Left renal pelvis (tissue), 4 donors: Measurements from ENCODE around the gene SRL. TPM values are rescaled to one million over a fixed set of nuclear protein-coding genes. Genes with fewer than 3 reads are reported as not detected.

Source experiments
- DNase-seq, 4 donors: peaks; one replicate each; pipeline ENCODE4 v3.0.0-alpha.2; 2013; ENCODE audit warnings: low read depth in 4 of 4, low spot score in 3 of 4
- polyA plus RNA-seq, 4 donors: library from polyadenylated mRNA; unstranded; fragments of 120-200 nt; gene quantifications; one replicate each; pipeline ENCODE4 v1.2.1, GENCODE V29; 2013; ENCODE audit not compliant: insufficient read length in 4 of 4

The SRL gene
- polyA plus RNA-seq: 1 to 10 TPM in 3 of 4 donors, under 1 TPM in 1; 0.90 to 2.9 (median 1.5) TPM

DNA sequence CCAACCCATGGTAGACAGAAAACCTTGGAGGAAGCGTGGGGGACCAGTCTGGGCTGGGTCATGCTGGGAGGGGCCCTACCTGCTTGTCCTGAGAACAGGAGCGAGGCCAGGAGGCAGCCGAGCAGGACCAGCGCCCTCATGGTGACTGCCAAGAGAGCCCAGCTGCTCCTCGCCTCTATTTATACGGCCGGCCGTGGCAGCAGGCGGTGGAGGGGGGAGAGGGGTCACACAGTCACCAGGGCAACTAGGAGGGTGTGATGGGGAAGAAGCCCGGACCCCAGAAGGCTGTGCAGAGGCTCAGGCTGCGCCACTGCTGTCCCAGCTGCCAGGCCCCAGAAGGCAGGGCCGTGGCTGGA, at the start of gene SRL:
TSS of gene SRL (minus strand) at position 153 of the 356 bp plus-strand sequence. CDS start at position 140, 13 bp downstream.
- no peak for DNase-seq

DNA sequence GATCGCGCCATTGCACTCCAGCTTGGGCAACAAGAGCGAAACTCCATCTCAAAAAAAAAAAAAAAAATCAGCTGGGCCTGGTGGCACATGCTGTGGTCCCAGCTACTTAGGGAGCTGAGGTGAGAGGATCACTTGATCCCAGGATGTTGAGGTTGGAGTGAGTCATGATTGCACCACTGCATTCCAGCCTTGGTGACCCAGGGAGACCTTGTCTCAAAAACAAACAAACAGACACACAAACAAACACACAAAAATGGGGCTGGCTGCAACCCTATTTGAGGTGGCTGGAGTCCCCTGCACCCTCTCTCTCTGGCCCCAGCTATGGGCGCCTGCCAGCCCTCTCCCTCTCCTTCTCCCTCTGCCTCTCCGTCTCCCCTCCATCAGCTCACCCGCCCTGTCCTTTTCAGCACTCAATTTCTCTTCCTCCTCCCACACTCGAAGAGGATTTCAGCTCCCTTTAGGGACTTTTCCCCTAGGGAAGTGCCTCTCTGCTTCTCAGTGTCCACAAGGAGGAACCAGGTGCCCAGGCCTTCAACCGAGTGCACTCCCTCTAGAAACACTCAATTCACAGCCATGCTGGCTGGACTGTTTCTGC, 48.5 kb upstream of the SRL start:
- no peak for DNase-seq

DNA sequence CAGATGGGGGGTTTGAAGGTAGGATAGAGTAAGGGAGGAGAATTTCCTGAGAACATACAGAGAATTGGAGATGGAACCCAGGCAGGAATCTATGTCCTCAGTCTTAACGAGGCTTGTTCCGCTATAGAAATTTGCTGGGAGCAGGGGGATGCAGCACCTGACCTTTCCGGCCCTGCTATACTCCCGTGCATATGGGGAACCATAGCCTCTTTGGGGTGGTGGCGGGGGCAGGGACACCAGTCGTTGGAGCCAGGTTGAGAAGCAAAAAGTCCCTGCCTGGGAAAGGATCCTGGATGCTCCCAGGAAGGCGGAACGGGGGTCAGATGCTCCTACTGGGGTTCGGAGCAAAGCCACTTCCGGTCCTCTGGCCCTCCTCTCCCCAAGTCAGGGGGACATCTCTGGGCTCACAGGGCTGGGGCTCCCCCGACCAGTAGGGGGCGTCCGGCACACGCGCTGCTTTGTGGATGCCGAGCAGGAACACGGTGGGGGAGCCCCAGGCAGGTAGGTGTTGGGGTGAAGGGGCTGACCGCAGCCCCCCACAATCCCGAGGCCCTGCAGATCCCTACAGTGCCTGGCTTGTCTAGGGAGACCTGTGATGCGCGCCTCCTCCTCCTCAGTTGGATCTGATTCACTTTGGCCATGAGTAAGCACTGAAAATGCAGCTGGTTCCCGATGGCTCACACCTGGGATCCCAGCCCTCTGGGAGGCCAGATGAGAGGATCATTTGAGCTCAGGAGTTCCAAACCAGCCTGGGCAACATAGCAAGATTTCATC, 46.5 kb upstream of the SRL start:
- DNase-seq: no peak

DNA sequence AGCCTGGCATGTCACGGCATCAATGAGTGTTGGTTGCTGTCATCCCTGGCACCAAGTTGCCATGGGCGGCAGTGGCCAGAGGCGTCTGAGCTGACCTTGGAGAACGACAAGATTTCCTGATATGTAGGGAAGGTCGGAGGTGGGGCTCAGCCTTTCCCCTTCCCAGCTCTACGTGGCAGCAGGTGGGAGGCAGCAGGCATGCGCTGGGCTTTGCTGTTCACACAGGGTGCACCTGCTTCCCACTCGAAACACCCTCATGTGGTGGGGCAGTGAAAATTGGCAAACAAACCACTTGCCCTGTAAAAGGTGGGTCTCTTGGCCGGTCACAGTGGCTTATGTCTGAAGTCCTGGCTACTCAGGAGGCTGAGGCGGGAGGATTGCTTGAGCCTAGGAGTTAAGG, 43.3 kb upstream of the SRL start:
- no peak for DNase-seq

DNA sequence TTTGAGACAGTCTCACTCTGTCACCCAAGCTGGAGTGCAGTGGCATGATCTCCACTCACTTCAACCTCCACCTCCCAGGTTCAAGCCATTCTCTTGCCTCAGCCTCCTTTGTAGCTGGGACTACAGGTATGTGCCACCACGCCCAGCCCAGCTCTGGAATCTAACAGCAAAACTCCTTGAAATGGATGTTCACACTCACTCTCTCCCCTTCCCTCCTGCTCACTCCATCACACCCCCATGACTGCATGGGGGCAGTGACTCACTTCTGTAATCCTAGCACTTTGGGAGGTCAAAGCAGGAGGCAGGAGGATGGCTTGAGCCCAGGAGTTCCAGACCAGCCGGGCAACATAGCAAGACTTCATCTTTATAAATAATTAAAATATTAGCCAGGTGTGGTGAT, 42.1 kb upstream of the SRL start:
- DNase-seq: no peak

DNA sequence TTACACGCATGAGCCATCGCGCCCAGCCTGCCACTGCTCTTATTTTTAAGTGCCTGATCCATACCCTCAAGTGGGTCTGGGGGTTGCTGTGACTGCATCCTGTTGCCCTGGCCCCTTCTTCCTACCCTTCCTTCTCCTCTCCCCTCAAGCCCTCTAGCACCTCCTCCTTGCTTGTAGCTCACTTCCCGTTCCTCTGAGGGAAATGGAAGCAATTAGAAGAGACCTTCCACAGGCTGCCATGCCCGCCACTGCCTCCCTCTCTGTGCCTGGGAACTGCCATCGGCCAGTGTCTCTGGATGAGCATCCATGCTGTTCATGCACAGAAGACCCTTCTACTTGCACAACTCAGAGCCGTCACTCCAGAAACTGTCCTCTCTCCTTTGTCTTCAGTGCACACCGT, 41.6 kb upstream of the SRL start:
- no peak for DNase-seq

DNA sequence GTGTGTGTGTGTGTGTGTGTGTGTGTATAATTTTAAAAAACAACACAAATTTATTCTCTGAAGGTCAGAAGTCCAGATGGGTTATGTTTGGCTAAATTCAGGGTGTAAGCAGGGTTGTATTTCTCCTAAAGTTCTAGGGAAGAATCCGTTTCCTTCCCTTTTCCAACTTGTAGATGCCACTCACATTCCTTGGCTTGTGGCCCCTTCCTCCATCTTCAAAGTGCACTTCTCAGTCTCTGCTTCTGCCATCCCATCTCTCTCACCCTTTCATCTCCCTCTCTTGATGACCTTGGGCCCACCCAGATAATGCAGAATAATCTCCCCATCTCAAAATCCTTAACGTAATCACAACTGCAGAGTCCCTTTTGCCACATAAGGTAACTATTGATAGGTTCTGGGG, 38.7 kb upstream of the SRL start:
- DNase-seq: no peak

DNA sequence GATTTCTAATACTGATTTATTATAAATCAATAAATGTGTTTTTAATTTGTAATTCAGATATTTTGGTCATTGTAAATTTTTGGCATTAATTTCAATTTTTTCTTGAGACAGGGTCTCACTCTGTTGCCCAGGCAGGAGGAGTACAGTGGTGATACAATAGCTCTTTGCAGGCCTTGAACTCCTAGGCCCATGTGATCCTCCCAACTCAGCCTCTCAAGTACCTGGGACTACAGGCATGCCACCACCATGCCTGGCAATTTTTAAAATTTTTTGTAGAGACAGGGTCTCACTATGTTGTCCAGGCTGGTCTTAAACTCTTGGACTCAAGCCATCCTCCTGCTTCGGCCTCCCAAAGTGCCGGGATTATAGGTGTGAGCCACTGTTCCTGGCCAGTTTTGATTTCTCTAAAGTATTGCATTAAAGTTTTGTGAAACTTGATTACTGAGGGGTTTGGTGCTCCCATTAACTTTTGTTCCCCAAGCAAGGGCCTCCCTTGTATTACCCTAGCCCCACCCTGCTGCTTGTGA, 36.2 kb upstream of the SRL start:
- no peak for DNase-seq

DNA sequence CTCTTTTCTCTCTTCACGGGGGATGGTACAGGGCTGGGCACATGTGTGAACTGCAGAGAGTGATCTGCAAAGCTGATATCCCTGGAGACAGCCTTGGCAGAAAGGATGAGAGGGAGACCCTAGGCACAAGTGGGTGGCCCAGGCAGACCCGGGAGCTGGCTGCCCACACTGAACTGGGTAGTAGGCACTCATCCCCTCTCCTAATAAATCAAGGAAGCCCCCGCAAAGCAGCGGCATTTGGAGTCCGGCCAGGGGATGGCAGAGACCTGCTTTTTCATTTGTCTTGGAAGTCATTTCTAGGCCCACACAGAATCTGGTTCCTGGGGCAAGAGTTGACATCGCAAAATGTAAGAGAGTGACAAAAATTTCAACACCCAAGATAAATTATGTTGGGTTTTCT, 34.0 kb upstream of the SRL start:
- DNase-seq: no peak

DNA sequence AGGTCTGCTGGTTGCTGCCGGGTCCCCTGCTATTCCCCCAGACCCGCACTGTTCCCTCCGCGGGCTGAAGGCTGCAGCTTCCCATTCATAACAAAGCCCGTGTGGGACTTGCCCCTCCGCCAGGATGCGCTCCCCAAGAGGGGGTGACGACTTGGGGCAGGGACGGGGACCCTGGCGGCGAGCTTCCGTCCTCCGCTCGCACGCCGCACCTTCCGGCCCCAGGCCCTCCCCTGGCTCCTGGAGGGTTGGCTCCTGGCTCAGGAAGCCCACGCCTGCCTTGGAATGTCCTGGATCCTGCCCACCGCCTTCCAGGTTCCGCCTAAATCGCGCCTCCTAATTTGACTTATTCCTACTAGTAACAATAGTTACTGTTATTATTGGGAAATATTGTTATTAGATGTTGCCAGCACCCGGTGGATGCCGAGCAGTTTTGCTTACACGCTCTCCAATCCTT, 32.0 kb upstream of the SRL start:
- DNase-seq: no peak

DNA sequence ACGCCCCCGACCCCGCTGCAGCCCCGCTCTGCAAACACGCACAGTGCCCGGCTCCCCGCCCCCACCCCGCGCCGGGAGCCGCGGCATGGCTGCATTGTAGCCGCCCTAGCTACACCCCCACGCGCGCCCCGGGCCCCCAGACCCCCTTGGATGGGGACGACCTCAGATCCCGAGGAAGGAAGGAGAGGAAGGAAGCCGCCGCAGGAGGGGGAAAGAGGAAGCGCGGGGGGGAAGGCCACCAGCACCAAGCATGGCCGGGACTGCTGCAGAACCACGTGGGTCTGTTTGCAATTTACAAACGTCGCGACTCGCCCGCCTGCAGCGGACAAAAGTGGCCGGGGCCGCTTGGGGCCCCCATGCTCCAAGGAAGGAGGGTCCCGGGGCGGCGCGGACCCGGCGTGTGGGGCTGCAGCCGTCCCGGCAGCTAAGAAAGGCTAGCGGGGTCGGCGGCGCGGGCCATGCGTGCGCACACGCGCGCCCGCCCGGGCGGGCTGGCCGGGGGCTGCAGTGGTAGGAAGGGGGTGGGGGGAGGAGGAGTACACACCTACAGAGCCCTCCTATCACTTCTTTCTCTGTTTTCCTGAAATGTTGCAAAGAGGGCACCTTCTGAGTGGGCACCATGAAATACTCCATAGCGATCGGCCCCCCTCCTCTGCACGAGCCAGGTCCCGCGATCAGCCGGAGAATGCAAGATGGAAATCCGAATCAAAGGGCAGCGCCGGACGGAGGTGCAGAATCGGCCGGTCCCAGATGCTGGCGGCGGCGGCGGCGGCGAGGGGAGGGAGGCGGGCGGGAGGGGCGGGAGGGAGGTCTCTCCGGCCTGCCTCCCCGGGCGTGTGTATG, 30.5 kb upstream of the SRL start:
- DNase-seq: no peak

DNA sequence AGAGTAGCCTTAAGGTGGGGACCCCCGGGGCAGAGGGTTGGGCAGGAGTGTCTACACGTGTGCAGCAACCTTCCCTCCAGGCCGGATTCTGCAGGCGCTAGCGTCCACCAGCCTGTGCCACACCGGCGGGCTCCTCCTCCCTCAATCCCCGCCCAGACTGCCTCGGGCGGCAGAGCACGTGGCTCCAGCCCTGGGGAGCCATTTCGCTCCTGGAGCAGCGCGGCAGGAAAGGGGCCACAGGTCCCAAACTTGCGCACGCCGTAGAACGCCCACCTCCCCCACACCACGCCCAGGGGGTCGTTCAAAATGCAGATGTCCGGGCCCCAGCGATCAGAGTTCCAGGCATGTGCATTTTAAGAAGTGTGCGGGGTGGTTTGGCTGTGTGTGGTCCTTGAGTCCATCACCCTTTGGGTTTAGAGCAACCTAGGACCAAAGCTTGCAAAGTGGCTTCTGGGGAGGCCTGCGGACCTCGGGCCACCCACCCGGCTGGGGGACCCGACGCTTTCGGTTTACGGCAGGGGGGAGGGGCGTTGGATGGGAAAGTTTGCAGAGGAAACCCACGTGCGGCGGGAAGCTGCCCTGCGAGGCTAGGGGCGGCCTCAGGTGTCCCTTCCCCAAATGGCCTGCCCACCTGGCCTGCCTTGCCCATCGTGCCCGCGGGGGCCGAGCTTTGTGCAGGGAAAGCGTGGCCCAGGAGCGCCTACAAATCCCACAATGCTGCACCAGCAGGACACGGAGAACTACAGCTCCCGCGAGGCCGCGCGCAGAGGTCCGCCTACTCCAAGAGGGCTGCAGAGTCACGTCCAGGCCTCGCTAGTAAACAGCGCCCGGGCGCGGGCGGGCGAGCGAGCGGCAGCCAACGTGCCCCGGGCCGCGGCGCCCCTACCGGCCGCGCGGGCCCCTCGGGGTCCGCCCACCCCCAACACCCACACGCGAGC, 29.6 kb upstream of the SRL start:
- peak in 3 of 4 donors; percentile 79 to 82 (median 79) for DNase-seq

DNA sequence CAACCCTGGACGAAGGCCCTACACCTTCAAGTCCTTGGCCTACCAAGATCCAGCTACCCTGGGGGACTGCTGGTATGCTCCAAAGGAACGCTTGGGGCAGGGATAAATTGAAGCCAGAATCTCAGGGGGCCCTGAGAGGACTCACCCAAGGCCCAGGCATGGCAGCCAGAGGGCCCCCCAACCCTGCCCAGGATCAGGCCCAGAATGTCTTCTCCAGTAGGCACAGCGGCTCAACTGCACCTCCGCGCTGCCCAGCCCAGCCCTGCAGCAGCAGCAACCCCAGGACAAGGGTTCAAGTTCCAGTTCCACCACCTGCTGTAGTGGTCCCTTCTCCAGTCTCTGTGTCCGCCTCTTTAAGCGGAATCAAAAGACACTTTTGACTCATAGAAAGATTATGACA, 28.7 kb upstream of the SRL start:
- no peak for DNase-seq

DNA sequence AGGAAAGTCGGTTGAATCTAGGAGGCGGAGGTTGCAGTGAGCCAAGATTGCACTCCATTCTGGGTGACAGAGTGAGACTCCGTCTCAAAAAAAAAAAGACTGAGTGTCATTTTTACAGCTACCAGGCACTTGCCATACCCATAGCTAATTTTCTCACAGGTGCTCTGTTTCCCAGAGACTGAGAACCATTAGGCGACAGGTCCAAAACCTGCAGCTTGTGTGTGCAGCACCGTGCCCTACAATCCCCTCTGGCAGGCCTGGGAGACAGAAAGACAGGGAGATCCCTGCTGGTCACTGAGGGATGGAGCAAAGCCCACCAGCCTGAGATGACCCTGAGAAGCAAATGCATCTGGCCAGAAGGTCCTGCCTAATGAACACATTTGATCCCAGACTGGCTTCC, 28.2 kb upstream of the SRL start:
- DNase-seq: no peak

DNA sequence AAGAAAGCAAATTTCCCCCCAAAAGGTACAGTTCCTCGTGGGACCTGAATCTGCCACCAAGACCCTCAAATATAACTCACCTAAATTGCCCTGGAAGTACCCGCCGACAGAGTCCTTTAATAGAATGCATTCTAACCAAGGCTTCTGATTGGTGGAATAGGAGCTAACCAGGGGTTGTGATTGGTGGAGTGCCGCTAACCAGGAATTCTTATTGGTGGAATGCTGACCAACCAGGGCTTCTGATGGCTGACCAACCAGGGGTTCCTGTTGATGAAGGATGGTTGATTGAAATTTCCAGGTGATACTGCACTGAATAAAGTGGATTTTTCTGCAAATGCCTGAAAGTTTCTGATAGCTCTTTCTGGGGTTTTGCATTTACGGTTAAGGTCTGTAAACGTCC, 24.5 kb upstream of the SRL start:
- DNase-seq: no peak

DNA sequence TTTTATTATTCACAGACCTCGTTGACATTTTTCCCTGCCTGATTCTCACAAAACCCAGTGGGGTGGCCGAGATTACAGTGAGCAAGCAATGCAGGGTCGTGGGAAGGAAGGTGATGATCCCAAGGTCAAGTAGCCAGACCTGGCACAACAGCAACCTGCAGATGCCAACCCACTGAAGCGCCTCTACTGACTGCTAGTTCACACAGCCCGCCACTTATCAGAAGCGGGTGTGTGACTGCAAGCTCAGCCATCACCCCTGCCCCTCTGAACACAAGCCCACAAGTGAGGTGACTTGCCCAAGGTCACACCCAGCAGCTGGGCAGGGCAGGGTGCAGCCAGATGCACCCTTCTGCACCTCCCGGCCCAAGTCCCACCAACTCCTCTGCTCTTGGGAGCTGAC, 23.8 kb upstream of the SRL start:
- no peak for DNase-seq

DNA sequence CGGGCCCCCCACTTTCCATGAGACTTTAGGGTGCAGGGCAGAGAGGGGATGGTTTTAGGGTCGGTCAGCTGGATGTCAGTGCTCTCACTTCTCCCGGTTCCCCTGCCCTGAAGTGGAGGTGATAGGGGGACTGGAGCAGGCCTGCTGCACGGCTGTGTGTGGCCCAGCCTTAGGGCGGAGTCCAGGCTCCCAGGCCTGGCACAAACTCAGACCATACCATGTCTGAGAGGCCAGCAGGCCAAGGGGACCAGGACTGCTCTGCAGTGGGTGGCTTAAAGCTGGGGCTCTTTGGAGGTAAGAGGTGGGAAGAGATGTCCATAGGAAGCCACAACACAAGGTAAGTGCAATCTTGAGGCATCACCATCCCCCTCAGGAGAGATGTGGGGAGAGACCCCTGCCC, 22.7 kb upstream of the SRL start:
- no peak for DNase-seq

DNA sequence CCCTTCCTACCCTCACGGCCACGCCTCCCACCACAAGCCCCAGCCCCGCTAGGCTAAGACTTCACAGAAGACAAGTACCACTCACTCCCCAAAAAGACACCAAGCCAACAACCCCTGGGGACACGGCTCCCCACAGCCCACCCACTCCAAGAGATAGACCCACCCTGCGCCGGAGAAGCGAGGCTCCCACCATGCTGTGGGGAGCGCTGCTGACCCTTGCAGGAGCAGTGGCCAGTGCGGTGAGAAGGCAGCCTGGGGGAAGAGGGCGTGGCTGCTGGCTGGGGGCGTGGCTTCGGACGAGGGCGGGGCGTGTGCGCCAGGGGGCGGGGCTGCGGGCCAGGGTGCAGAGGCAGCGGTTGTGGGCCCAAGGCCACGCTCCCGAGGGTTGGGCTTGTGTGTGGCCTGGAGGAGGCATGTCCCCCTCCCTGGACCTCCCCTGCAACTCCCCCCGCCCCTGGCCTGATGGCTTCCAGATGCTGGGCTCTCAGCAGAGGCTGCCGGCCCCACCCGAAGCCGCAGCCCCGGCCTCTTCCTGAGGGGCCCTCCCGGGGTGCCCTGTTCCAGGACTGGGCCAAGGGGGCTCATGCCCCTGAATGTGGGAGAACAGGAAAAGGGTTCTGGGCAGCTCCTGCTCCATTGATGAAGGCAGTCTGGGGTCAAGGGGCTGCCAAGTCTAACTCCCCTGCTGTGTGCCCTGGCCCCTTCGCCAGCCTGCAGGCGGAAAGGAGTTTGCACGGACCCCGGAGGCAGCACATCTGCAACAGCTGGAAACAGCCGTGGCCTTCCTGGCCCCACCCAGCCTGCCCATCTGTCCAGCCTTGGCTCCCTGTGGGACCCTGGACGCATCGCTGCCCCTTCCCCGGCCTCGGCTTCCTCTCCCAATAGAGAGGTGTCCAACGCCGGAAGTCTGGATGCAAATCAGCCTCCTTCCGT, 21.9 kb upstream of the SRL start:
- peak in 2 of 4 donors; percentile 66 to 72 for DNase-seq

DNA sequence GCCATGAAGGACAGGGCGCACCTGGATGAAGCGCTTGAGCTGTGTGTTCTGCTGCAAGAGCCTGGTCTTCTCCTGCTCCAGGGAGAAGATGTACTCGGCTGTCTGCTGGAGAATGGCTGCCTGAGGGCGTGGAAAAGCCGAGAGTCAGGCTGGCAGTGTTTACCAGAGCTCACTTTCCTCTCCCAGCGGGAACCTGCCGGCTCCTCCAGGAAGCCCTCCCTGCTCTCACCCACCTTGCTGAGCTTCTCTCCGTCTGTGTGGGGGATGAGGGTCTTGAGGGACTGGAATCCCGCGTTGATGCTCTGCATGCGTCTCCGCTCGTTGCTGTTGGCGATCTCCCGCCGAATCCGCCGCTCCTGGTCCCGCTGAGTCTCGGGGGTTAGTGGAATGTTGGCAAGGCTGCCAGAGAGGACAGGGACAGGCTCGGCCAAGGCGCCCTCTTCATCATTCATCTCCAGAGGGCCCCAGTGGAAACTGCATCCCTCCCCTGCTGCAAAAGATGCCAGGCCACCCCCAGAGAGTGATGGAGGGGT, 20.5 kb upstream of the SRL start:
- DNase-seq: no peak
